ENCODE measurements around the gene CEP95. TPM values are rescaled to one million over a fixed set of nuclear protein-coding genes. Genes with fewer than 3 reads are reported as not detected.

Gene CEP95
- total RNA-seq, 1 experiment from 2014 or later, result 77.0 TPM

- no peak overlapping the region for H2AFZ ChIP-seq (ENCODE audit: low read depth, low read length, poor library complexity, severe bottlenecking)
- H3K9me3 ChIP-seq (ENCODE audit: control insufficient read depth in 1 of 2, insufficient read depth in 1 of 2, low read depth in 1 of 2, low read length in 2 of 2), result no peaks in the 10 kb centered on the region
- H3K4me3 ChIP-seq (replicated peaks in 1 of 2; ENCODE audit: low read depth in 1 of 2, low read length in 2 of 2), result no peak overlapping the region
- no peaks in the 10 kb centered on the region for H3K9me2 ChIP-seq (ENCODE audit: insufficient read depth)
- peaks cover 70 to 77% of the 10 kb centered on the region in 2 experiments for H3K36me3 ChIP-seq (ENCODE audit: control insufficient read depth in 1 of 2, insufficient read depth in 2 of 2, low read length in 2 of 2)
- H3K27ac ChIP-seq (ENCODE audit: low read depth, low read length), result no peak overlapping the region
- ATAC-seq, result no peak; the same call in 1 of the 2 replicates
- no peak overlapping the region for H3K9ac ChIP-seq (ENCODE audit: low read length)
- H3K79me2 ChIP-seq (ENCODE audit: insufficient read depth, low read length), result peaks cover 89% of the 10 kb centered on the region
- TF ChIP-seq MAX (IDR thresholded peaks at IDR 0.05) (no peak), ELF1 (IDR thresholded peaks at IDR 0.05; ENCODE audit: borderline replicate concordance, low read depth) (no peak)
- CTCF ChIA-PET, result interaction anchor here (1.4 kb wide), 1 partner anchor 13 kb away, joined by 3 read pairs; no protein-coding TSS in a partner anchor
- intact Hi-C loops (cut with micrococcal nuclease), result loop anchor here (5.0 kb wide), 1 partner anchor 36 kb away; no protein-coding TSS in a partner anchor
- H3K4me1 ChIP-seq (ENCODE audit: control insufficient read depth in 1 of 2, insufficient read depth in 2 of 2, low read length in 2 of 2), result no peaks in the 10 kb centered on the region
- no peaks in the 10 kb centered on the region for H3K27me3 ChIP-seq (ENCODE audit: insufficient read depth, low read length)
- BruUV-seq (replicated peaks), result no TSS peak
- POLR2A ChIA-PET, result interaction anchor here (2.9 kb wide), 1 partner anchor 10 kb away, joined by 16 read pairs; the partner anchor contains the start of genes CEP95 and DDX5
- RAD21 ChIA-PET (ENCODE audit: low non-redundant PET in 1 of 2, low total read pairs in 2 of 2, uncharacterized antibody in 2 of 2, unreplicated experiment in 2 of 2), result no interaction called here
- H4K20me1 ChIP-seq (ENCODE audit: insufficient read depth), result 0 out of 2 replicates have a peak, but pooled peaks cover 7% of the 10 kb centered on the region
- no peak for DNase-seq (ENCODE audit: low read depth, low spot score)
- H3K4me2 ChIP-seq (ENCODE audit: low read length), result no peak overlapping the region
Observed at GRCh38 chr17:64515829-64516228, 9.1 kb downstream of the CEP95 start.

- peaks cover 73 to 78% of the 10 kb centered on the region in 2 experiments; a peak in 3 of 4 replicates for H3K36me3 ChIP-seq (ENCODE audit: control insufficient read depth in 1 of 2, insufficient read depth in 2 of 2, low read length in 2 of 2)
- RAD21 ChIA-PET (ENCODE audit: low non-redundant PET in 1 of 2, low total read pairs in 2 of 2, uncharacterized antibody in 2 of 2, unreplicated experiment in 2 of 2), result no interaction called here
- intact Hi-C loops (cut with micrococcal nuclease), result loop anchor here (5.0 kb wide), 1 partner anchor 33 kb away; no protein-coding TSS in a partner anchor
- H3K4me3 ChIP-seq (replicated peaks in 1 of 2; ENCODE audit: low read depth in 1 of 2, low read length in 2 of 2), result no peak overlapping the region
- no TSS peak for BruUV-seq (replicated peaks)
- no peaks in the 10 kb centered on the region for H3K27me3 ChIP-seq (ENCODE audit: insufficient read depth, low read length)
- CTCF ChIA-PET, result interaction anchor here (0.9 kb wide), 1 partner anchor 14 kb away, joined by 3 read pairs; no protein-coding TSS in a partner anchor
- ATAC-seq (no peak), DNase-seq (ENCODE audit: low read depth, low spot score) (no peak)
- no peaks in the 10 kb centered on the region for H3K9me3 ChIP-seq (ENCODE audit: control insufficient read depth in 1 of 2, insufficient read depth in 1 of 2, low read depth in 1 of 2, low read length in 2 of 2)
- no peaks in the 10 kb centered on the region for H4K20me1 ChIP-seq (ENCODE audit: insufficient read depth)
- POLR2A ChIA-PET, result interaction anchor here (1.2 kb wide), 1 partner anchor 13 kb away, joined by 3 read pairs; the partner anchor contains the start of gene CEP95
- H3K4me1 ChIP-seq (ENCODE audit: control insufficient read depth in 1 of 2, insufficient read depth in 2 of 2, low read length in 2 of 2), result no peaks in the 10 kb centered on the region
- H3K27ac ChIP-seq (ENCODE audit: low read depth, low read length), result no peak overlapping the region
- H3K9me2 ChIP-seq (ENCODE audit: insufficient read depth), result no peaks in the 10 kb centered on the region
- no peak overlapping the region for H3K9ac ChIP-seq (ENCODE audit: low read length)
- H3K4me2 ChIP-seq (ENCODE audit: low read length), result no peak overlapping the region
- H2AFZ ChIP-seq (ENCODE audit: low read depth, low read length, poor library complexity, severe bottlenecking), result no peak overlapping the region
- H3K79me2 ChIP-seq (ENCODE audit: insufficient read depth, low read length), result peaks cover 71% of the 10 kb centered on the region
- TF ChIP-seq ZFX (IDR thresholded peaks at IDR 0.05) (no peak), JUND (IDR thresholded peaks at IDR 0.05) (no peak), MAX (IDR thresholded peaks at IDR 0.05) (no peak), SP1 (IDR thresholded peaks at IDR 0.05; ENCODE audit: low read depth) (no peak), POLR2AphosphoS5 (IDR thresholded peaks at IDR 0.05; ENCODE audit: low read depth, low read length) (no peak), YY1 (IDR thresholded peaks at IDR 0.05; ENCODE audit: extremely low read depth, insufficient replicate concordance, low read depth, low read length) (no peak), ATF3 (IDR thresholded peaks at IDR 0.05) (no peak), REST (IDR thresholded peaks at IDR 0.05; ENCODE audit: low read depth) (no peak), FOSL1 (IDR thresholded peaks at IDR 0.05; ENCODE audit: low read depth) (no peak), TCF7L2 (IDR thresholded peaks at IDR 0.05; ENCODE audit: borderline replicate concordance, extremely low read depth, insufficient read depth, insufficient read length) (no peak), EZH2phosphoT487 (IDR thresholded peaks at IDR 0.05; ENCODE audit: borderline replicate concordance) (no peak), CBX3 (IDR thresholded peaks at IDR 0.05; ENCODE audit: low read depth) (no peak), EZH2 (IDR thresholded peaks at IDR 0.05) (no peak), RAD21 (IDR thresholded peaks at IDR 0.05; ENCODE audit: low read depth) (no peak), ZNF274 (IDR thresholded peaks at IDR 0.05; ENCODE audit: low read depth, low read length) (no peak), POLR2A (IDR thresholded peaks at IDR 0.05; ENCODE audit: borderline replicate concordance, extremely low read depth, insufficient read depth, insufficient read length) (no peak)
Observed at GRCh38 chr17:64519601-64520000, 12.8 kb downstream of the CEP95 start.

Data from HCT116 (cell line).